Fibroblast of upper back skin (primary cell): Measurements from ENCODE around the gene EMC10.

ENCODE experiments used
- DNase-seq: peaks from one replicate; pipeline ENCODE4 v3.0.0-alpha.2; 2013

Gene EMC10

DNA sequence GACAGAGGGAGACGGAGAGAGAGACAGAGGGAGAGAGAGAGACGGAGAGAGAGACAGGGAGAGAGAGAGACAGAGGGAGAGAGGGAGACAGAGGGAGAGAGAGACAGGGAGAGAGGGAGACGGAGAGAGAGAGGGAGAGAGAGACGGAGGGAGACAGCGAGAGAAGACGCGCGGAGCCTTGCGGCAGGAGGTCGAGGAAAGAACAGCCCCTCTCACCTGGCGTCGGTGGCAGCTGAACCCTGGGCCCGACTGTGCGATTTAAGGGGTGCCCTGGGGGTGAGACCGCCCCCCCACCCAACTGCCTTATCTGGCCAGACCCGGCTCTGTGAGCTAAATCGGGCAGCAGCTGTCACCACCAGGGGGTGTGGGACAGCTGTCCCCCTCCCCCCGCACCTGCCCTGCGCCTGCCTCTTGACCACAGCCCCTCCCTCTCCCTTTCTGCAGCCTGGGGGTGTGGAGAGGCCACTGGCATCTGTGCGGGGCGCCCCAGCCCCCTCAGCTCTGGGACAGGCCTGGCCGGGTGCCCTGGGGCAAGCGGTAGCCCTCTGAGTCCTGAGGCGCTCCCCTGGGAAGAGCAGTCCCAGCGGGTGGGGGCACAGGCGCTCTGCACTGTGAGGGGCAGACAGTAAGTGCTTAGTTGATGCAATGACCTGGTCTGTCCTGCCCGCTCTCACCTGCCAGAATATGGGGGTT lies 23.9 kb downstream of the EMC10 start:
- no peak for DNase-seq

DNA sequence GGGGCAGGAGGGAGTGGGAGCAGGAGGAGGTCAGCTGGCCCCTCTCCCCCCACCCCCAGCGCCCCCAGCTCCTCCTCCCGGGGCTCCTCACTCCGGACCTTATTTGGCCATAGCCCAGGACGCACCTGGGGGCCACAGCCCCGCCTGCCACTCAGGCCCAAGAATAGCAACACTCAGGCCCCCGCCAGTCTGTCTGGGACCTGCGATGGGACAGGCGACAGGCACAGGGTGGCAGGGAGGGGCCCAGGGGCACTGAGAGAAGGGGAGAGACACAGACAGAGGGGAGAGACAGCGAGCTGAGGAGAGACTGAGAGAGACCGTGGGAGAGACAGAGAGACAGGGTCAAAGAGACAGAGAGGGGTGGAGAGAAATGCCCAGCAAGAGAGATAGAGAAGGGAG lies 24.4 kb downstream of the EMC10 start:
- no peak for DNase-seq

- DNase-seq = no peak
Measured at GRCh38 chr19:50501186-50501567, 24.9 kb downstream of the EMC10 start.

DNA sequence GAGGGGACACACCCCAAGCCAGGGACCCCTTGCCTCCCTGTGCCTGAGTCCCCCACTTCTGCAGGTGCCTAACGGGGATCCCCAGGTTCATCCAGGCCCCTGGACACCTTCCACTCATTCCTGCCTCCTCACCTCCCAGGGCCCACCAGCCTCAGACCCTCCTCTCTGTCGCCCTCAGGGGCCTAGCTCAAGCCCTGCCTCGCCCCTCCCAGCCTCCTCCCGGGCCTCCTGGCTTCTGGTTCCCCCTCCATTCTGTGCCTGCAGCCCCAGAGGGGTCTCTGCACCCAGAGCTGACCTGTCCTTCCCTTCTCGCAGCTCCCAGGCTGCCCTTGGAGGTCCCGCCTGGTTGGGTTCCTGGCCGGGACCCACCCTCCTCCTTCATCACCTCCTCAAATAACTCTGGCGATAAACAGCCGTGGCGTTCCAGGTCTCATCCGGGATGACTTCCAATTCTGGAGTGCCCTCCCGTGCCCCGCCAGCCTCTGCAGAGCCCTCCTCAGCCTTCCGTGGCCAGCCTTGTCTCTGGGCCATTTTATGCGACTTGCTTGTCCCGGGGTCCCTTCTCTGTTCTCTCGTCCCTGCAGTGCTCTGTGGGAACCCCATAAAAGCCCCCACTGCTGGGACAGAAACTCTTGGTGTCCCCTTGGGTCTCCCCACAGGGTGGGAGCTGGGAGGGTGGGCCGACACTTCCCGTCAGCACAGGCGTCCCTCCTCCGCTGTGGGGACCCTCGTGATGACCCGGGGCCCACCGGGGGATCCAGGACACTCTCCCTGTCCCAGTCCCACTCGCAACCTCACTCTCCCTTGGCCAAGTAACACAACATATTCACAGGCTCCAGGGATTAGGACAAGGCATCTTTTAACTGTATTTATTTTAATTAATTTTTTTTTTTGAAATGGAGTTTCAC lies 25.5 kb downstream of the EMC10 start:
- no peak for DNase-seq

DNA sequence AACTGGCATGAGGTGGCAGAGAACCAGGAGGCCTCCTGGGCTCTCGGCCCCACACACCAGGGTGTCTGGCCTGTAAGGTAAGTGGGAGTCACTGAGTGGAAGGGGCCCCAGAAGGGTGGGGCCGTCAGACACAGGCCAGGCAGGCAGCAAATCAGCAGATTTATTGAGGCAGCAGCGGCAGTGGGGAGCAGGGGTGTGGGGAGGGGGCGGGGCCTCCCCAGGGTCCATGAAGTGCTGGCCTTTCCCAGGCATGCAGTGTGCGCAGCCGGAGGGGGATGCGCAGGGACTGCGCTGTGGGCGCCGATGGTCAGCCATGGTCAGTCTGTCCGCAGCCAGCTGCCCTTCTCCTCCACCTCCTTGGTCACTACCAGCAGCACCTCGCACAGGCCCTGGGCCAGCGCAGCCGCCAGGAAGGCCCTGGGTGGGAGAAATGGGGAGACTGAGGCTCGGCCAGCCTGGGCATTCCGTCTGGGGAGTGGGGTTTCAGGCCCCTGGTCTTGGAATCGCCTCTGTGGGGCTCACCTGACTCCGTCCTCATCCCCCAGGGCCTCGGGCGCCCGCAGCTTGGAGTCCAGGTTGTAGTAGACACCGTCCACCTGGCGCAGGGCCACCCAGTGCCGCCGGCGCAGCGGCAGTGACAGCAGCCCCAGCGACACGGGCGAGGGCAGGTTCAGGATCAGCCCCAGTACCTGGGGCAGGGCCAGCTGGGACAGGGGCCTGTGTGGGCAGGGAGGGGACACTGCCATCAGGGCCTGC lies 29.7 kb downstream of the EMC10 start:
- DNase-seq = no peak

DNA sequence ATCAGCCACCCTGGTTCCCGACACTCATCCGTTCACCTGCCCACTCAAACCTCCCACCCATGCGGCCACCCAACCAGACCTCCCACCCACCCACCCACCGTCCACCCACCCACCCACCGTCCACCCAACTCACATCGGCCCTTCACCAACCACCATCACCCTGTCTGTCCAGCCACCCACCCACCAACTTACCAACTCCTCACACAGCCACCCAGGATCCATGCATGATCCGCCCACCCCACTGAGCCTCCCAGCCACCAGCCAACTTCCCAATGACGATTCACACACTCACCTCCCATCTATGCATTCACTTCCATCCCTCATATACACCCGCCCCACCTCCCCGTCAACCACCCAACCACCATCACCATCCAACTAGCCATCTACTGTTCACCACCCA lies 30.4 kb downstream of the EMC10 start:
- DNase-seq = no peak

DNA sequence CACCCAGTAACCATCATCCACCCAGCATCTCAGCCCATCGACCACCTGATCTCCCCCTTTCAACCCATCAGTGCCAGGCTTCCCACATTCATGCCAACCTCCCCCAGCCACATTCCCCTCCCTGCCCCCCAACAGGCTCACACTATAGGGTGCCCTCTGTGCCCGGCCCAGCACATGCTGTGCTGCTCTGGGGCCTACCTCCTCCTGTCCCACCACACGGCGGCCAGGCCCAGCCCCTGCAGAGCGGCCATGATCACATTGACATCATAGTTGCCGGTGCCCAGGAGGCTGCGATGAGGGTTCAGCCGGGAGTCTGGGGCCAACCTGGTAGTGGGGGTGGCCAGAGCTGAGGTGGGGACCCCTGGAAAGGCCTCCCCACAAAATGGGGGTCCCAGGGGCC lies 31.1 kb downstream of the EMC10 start:
- DNase-seq = no peak

GRCh38 chr19:50508843-50509190 lies 32.5 kb downstream of the EMC10 start:
- no peak for DNase-seq

DNA sequence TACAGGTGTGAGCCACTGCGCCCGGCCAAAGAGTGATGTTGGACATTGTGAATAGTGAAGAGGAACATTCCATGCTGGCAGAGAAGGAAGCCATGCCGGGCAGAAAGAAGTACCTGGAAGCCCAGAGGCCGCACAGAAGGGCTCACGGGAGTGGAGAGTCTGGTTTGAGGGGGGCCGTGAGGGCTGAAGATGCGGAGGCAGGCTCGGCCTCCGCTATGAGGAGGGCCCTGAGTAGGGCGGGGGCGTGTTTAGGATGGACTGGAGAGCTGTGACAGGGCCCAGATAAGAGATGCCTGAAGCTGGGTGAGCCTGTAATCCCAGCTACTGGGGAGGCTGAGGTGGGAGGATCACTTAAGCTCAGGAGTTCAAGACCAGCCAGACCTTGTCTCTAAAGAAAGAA lies 33.1 kb downstream of the EMC10 start:
- DNase-seq = no peak

GRCh38 chr19:50510121-50510670 lies 33.9 kb downstream of the EMC10 start:
- DNase-seq = no peak

DNA sequence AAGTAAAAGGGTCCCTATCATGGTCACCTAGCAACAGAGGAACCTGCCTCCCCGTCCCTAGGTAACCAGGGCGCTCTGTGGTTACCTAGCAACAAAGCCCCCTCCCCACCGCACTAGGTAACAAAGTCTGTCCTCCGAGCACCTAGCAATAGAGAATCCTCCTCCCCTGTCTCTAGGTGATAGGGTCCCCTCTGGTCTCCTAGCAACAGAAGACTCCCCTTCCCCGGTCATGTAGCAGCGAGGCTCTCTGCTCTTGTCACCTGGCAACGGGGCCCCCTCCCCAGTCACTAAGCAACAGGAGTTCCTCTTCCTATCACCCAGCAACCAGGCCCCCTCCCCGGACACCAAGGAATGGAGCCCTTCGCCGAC lies 34.4 kb downstream of the EMC10 start:
- no peak for DNase-seq

- peak; percentile 100 for DNase-seq
Measured at GRCh38 chr19:50511069-50511822, 34.9 kb downstream of the EMC10 start, which contains the start of gene JOSD2. Gene JOSD2 (minus strand): TSS chr19:50511191. CDS start chr19:50510431, 760 bp downstream.

GRCh38 chr19:50512112-50512998 lies 36.0 kb downstream of the EMC10 start:
- DNase-seq = no peak

GRCh38 chr19:50512999-50513745 lies 36.9 kb downstream of the EMC10 start:
- no peak for DNase-seq

- DNase-seq = no peak
Measured at GRCh38 chr19:50513746-50514345, 37.5 kb downstream of the EMC10 start, which contains the start of gene ASPDH. Gene ASPDH (minus strand): TSS chr19:50513913. CDS start chr19:50513823, 90 bp downstream.

- DNase-seq = no peak
Measured at GRCh38 chr19:50514346-50515167, 38.2 kb downstream of the EMC10 start.

DNA sequence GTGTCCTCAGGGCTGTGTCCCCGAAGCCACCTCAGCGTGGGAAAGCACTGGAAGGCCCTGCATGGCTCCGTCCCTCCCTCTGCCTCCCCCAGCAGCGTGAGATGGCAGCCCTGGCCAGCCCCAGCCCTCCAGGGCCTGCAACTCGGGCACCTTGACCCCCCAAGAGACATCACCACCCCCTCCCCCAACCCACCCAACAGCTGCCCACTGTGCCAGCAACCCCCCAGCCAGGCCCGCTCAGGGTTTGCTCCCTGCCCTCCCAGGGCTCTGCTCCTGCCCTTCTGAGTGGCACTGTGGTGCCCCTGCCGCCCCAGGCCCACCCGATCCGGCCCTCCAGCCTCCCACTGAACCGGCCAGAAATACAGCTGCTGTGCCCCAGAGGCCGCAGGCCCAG lies 38.9 kb downstream of the EMC10 start:
- no peak for DNase-seq

- no peak for DNase-seq
Measured at GRCh38 chr19:50516456-50516855, 40.1 kb downstream of the EMC10 start.
